ENCODE data around the gene CCNI2.
A peak's percentile ranks its signal among the peaks of the same experiment; 100 is the strongest.

The CCNI2 gene

GRCh38 chr5:132776131-132776937 is 29.1 kb downstream of the CCNI2 start:
- no peak for DNase-seq (ENCODE audit: low read depth)
- no peak for TF ChIP-seq CTCF (IDR thresholded peaks at IDR 0.05; ENCODE audit: low read length, missing control alignments)
- peak overlapping the region; percentile 72 for H3K4me3 ChIP-seq (replicated peaks; ENCODE audit: low read depth, low read length)

- no peak for DNase-seq (ENCODE audit: low read depth)
- no peak for TF ChIP-seq CTCF (IDR thresholded peaks at IDR 0.05; ENCODE audit: low read length, missing control alignments)
- H3K4me3 ChIP-seq (replicated peaks; ENCODE audit: low read depth, low read length), result peak overlapping the region; percentile 72
Measured at GRCh38 chr5:132776938-132777208, 29.6 kb downstream of the CCNI2 start.

GRCh38 chr5:132777209-132778069 is 30.2 kb downstream of the CCNI2 start, which contains the start of gene SEPTIN8:
Gene SEPTIN8 (minus strand): TSS chr5:132777239. CDS start chr5:132777137, 102 bp downstream.
- peak; percentile 43 for DNase-seq (ENCODE audit: low read depth)
- peak within 1 kb of the TSS; percentile 72 for H3K4me3 ChIP-seq (replicated peaks; ENCODE audit: low read depth, low read length)
- TF ChIP-seq CTCF (IDR thresholded peaks at IDR 0.05; ENCODE audit: low read length, missing control alignments), result no peak

- no peak overlapping the region for H3K4me3 ChIP-seq (replicated peaks; ENCODE audit: low read depth, low read length)
- no peak for TF ChIP-seq CTCF (IDR thresholded peaks at IDR 0.05; ENCODE audit: low read length, missing control alignments)
- DNase-seq (ENCODE audit: low read depth), result no peak
Measured at GRCh38 chr5:132778129-132778528, 30.9 kb downstream of the CCNI2 start.

GRCh38 chr5:132778856-132779255 is 31.6 kb downstream of the CCNI2 start:
- no peak for DNase-seq (ENCODE audit: low read depth)
- no peak overlapping the region for H3K4me3 ChIP-seq (replicated peaks; ENCODE audit: low read depth, low read length)
- no peak for TF ChIP-seq CTCF (IDR thresholded peaks at IDR 0.05; ENCODE audit: low read length, missing control alignments)

GRCh38 chr5:132779961-132780360 is 32.7 kb downstream of the CCNI2 start:
- no peak for DNase-seq (ENCODE audit: low read depth)
- no peak overlapping the region for H3K4me3 ChIP-seq (replicated peaks; ENCODE audit: low read depth, low read length)
- TF ChIP-seq CTCF (IDR thresholded peaks at IDR 0.05; ENCODE audit: low read length, missing control alignments), result no peak

Data from fibroblast of pulmonary artery (primary cell).